WTC11 (cell line): ENCODE measurements around the gene GFRA1. TPM values are rescaled to one million over a fixed set of nuclear protein-coding genes. Genes with fewer than 3 reads are reported as not detected.

ENCODE experiments used
- ATAC-seq: fragments of 200-7000 bp; cut with Tn5 transposase; 2 replicates; pipeline ENCODE4 v1.10.0; 2021; ENCODE audit warnings: mild to moderate bottlenecking, moderate library complexity
- CTCF ChIA-PET: fragments of 300-600 bp; sonication (Branson Sonifier 250); formaldehyde crosslinking; loops from one replicate; lab custom pipeline; 2021; ENCODE audit warnings: antibody characterized with exemption; lab: Charles Lee
- POLR2A ChIA-PET: fragments of 350-600 bp; sonication (Branson Sonifier 250); formaldehyde crosslinking; loops from one replicate; lab custom pipeline; 2021; ENCODE audit warnings: antibody characterized with exemption; lab: Charles Lee
- DNase-seq: peaks from one replicate; pipeline ENCODE4 v3.0.0; 2021; ENCODE audit warnings: low spot score
- H3K27ac Mint-ChIP-seq: 2 replicates; pipeline ENCODE4 v1.8.0; 2021; ENCODE audit warnings: mixed read lengths
- H3K27me3 Mint-ChIP-seq: 2 replicates; pipeline ENCODE4 v1.8.0; 2021; ENCODE audit warnings: low read depth, mild to moderate bottlenecking, moderate library complexity, mixed read lengths
- H3K36me3 Mint-ChIP-seq: 2 replicates; pipeline ENCODE4 v1.8.0; 2021; ENCODE audit warnings: mixed read lengths
- H3K4me1 Mint-ChIP-seq: 2 replicates; pipeline ENCODE4 v1.8.0; 2022; ENCODE audit warnings: mixed read lengths
- H3K4me3 Mint-ChIP-seq: 2 replicates; pipeline ENCODE4 v1.8.0; 2021; ENCODE audit warnings: mild to moderate bottlenecking, moderate library complexity, mixed read lengths
- H3K9me3 Mint-ChIP-seq: 2 replicates; pipeline ENCODE4 v1.8.0; 2021; ENCODE audit warnings: mixed read lengths
- GABPB1 ChIP-seq: sonication (generic); formaldehyde crosslinking; IDR thresholded peaks from 2 replicates; pipeline ENCODE4 v1.8.1; 2023; ENCODE audit warnings: mild to moderate bottlenecking, missing genetic modification reagents
- GRHL2 ChIP-seq: fragments of 250-450 bp; sonication (Bioruptor Pico); IDR thresholded peaks from 2 replicates; pipeline ENCODE4 v1.8.0; 2022; ENCODE audit warnings: mild to moderate bottlenecking, moderate library complexity; ENCODE audit not compliant: insufficient replicate concordance, severe bottlenecking
- GTF2I ChIP-seq: fragments of 250-450 bp; sonication (Bioruptor Pico); conservative IDR thresholded peaks from 2 replicates; pipeline ENCODE4 v1.4.0; 2021; ENCODE audit warnings: mild to moderate bottlenecking
- JUN ChIP-seq: sonication (generic); formaldehyde crosslinking; IDR thresholded peaks from 2 replicates; pipeline ENCODE4 v1.8.0; 2023; ENCODE audit warnings: mild to moderate bottlenecking, missing genetic modification reagents
- NR3C1 ChIP-seq: sonication (generic); formaldehyde crosslinking; conservative IDR thresholded peaks from 2 replicates; pipeline ENCODE4 v1.8.1; 2023; ENCODE audit warnings: low read depth, mild to moderate bottlenecking, missing genetic modification reagents
- OVOL2 ChIP-seq: fragments of 250-450 bp; sonication (Bioruptor Pico); IDR thresholded peaks from 2 replicates; pipeline ENCODE4 v1.9.0; 2021; ENCODE audit warnings: mild to moderate bottlenecking, borderline replicate concordance
- RORB ChIP-seq: fragments of 250-450 bp; sonication (Bioruptor Pico); IDR thresholded peaks from 2 replicates; pipeline ENCODE4 v1.9.0; 2021; ENCODE audit warnings: mild to moderate bottlenecking
- SOX15 ChIP-seq: fragments of 250-450 bp; sonication (Bioruptor Pico); IDR thresholded peaks from 2 replicates; pipeline ENCODE4 v1.9.0; 2021; ENCODE audit warnings: mild to moderate bottlenecking
- TP53 ChIP-seq: sonication (generic); formaldehyde crosslinking; IDR thresholded peaks from 2 replicates; pipeline ENCODE4 v1.8.1; 2023; ENCODE audit warnings: mild to moderate bottlenecking, missing genetic modification reagents
- ZNF121 ChIP-seq: sonication (generic); formaldehyde crosslinking; IDR thresholded peaks from 2 replicates; pipeline ENCODE4 v1.8.0; 2023; ENCODE audit warnings: missing genetic modification reagents
- ZNF138 ChIP-seq: sonication (generic); formaldehyde crosslinking; conservative IDR thresholded peaks from 2 replicates; pipeline ENCODE4 v1.8.1; 2022; ENCODE audit warnings: mild to moderate bottlenecking, moderate library complexity, missing genetic modification reagents
- total RNA-seq: library from RNA; stranded (reverse); gene quantifications from 3 replicates; pipeline ENCODE4 v1.2.3, GENCODE V29; 2021
- TF ChIP-seq, protein P1 (sequence below): sonication (generic); formaldehyde crosslinking; IDR thresholded peaks from 2 replicates; pipeline ENCODE4 v1.8.1; 2022; ENCODE audit warnings: low read depth, missing genetic modification reagents, borderline replicate concordance
- TF ChIP-seq, protein P2 (sequence below): sonication (generic); formaldehyde crosslinking; IDR thresholded peaks from 2 replicates; pipeline ENCODE4 v1.8.1; 2023; ENCODE audit warnings: mild to moderate bottlenecking, missing genetic modification reagents, borderline replicate concordance
- TF ChIP-seq, protein P3 (sequence below): fragments of 250-450 bp; sonication (Bioruptor Pico); IDR thresholded peaks from 2 replicates; pipeline ENCODE4 v1.9.0; 2021; ENCODE audit warnings: mild to moderate bottlenecking, borderline replicate concordance
- TF ChIP-seq, protein P4 (sequence below): sonication (generic); formaldehyde crosslinking; IDR thresholded peaks from 2 replicates; pipeline ENCODE4 v1.8.1; 2023; ENCODE audit warnings: mild to moderate bottlenecking, missing genetic modification reagents
- TF ChIP-seq, protein P5 (sequence below): sonication (generic); formaldehyde crosslinking; IDR thresholded peaks from 2 replicates; pipeline ENCODE4 v1.8.1; 2022; ENCODE audit warnings: missing genetic modification reagents, borderline replicate concordance
- TF ChIP-seq, protein P6 (sequence below): sonication (generic); formaldehyde crosslinking; IDR thresholded peaks from 2 replicates; pipeline ENCODE4 v1.8.1; 2023; ENCODE audit warnings: mild to moderate bottlenecking, missing genetic modification reagents
- TF ChIP-seq, protein P7 (sequence below): sonication (generic); formaldehyde crosslinking; IDR thresholded peaks from 2 replicates; pipeline ENCODE4 v1.8.1; 2022; ENCODE audit warnings: low read depth, mild to moderate bottlenecking, moderate library complexity, missing genetic modification reagents, borderline replicate concordance

GFRA1 gene
- total RNA-seq, 1 experiment from 2014 or later: 4.4 TPM

DNA sequence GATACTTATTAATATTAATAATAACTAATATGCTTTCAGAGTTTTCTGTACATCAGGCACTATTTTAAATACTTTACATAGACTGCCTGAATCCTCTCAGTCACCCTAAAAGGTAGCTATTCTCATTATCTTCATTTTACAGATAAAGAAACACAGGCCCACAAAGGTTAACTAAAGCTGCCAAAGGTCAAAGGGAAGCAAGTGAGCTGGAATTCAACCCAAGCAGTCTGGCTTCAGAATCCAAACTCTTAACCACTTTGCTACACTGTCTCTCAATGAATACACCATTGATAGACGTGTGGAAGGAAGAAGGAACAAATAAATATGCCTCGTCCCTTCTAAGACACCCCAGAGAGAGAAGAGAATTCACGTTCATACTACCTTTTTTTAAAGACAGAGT lies 52.0 kb downstream of the GFRA1 start (continued):
- TF ChIP-seq, protein P1, sequence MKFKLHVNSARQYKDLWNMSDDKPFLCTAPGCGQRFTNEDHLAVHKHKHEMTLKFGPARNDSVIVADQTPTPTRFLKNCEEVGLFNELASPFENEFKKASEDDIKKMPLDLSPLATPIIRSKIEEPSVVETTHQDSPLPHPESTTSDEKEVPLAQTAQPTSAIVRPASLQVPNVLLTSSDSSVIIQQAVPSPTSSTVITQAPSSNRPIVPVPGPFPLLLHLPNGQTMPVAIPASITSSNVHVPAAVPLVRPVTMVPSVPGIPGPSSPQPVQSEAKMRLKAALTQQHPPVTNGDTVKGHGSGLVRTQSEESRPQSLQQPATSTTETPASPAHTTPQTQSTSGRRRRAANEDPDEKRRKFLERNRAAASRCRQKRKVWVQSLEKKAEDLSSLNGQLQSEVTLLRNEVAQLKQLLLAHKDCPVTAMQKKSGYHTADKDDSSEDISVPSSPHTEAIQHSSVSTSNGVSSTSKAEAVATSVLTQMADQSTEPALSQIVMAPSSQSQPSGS (CRISPR knock-in tag): no peak
- no peak for TF ChIP-seq OVOL2 (CRISPR knock-in tag)

DNA sequence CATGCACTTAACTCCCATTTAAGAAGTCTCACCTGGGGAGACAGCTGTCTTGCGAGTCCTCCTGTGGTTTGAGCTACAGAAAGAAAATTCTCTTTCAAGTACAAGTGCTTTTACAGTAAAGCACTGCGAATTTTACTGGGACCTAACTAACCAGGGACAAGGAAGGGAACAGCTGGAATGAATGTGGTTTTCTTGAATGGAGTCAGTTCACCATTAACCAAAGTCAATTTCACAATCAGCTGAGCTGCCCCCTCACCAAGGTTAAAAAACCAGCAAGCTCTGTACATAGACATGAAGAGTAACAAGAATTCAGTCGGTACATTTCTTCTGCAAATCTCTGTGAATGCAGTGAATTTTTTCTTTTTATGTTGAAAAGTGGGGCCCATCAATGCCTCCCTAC lies 56.3 kb downstream of the GFRA1 start:
- H3K27ac Mint-ChIP-seq: no peak overlapping the region
- no peaks in the 10 kb centered on the region for H3K36me3 Mint-ChIP-seq
- no peaks in the 10 kb centered on the region for H3K9me3 Mint-ChIP-seq
- no peaks in the 10 kb centered on the region for H3K4me1 Mint-ChIP-seq
- TF ChIP-seq ZNF121 (no peak), TP53 (CRISPR knock-in tag) (no peak), ZNF138 (no peak), NR3C1 (CRISPR knock-in tag) (no peak), GRHL2 (CRISPR knock-in tag) (no peak), SOX15 (no peak), GABPB1 (no peak), RORB (no peak)
- TF ChIP-seq, protein P2, sequence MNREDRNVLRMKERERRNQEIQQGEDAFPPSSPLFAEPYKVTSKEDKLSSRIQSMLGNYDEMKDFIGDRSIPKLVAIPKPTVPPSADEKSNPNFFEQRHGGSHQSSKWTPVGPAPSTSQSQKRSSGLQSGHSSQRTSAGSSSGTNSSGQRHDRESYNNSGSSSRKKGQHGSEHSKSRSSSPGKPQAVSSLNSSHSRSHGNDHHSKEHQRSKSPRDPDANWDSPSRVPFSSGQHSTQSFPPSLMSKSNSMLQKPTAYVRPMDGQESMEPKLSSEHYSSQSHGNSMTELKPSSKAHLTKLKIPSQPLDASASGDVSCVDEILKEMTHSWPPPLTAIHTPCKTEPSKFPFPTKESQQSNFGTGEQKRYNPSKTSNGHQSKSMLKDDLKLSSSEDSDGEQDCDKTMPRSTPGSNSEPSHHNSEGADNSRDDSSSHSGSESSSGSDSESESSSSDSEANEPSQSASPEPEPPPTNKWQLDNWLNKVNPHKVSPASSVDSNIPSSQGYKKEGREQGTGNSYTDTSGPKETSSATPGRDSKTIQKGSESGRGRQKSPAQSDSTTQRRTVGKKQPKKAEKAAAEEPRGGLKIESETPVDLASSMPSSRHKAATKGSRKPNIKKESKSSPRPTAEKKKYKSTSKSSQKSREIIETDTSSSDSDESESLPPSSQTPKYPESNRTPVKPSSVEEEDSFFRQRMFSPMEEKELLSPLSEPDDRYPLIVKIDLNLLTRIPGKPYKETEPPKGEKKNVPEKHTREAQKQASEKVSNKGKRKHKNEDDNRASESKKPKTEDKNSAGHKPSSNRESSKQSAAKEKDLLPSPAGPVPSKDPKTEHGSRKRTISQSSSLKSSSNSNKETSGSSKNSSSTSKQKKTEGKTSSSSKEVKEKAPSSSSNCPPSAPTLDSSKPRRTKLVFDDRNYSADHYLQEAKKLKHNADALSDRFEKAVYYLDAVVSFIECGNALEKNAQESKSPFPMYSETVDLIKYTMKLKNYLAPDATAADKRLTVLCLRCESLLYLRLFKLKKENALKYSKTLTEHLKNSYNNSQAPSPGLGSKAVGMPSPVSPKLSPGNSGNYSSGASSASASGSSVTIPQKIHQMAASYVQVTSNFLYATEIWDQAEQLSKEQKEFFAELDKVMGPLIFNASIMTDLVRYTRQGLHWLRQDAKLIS (CRISPR knock-in tag): no peak
- TF ChIP-seq, protein P3, sequence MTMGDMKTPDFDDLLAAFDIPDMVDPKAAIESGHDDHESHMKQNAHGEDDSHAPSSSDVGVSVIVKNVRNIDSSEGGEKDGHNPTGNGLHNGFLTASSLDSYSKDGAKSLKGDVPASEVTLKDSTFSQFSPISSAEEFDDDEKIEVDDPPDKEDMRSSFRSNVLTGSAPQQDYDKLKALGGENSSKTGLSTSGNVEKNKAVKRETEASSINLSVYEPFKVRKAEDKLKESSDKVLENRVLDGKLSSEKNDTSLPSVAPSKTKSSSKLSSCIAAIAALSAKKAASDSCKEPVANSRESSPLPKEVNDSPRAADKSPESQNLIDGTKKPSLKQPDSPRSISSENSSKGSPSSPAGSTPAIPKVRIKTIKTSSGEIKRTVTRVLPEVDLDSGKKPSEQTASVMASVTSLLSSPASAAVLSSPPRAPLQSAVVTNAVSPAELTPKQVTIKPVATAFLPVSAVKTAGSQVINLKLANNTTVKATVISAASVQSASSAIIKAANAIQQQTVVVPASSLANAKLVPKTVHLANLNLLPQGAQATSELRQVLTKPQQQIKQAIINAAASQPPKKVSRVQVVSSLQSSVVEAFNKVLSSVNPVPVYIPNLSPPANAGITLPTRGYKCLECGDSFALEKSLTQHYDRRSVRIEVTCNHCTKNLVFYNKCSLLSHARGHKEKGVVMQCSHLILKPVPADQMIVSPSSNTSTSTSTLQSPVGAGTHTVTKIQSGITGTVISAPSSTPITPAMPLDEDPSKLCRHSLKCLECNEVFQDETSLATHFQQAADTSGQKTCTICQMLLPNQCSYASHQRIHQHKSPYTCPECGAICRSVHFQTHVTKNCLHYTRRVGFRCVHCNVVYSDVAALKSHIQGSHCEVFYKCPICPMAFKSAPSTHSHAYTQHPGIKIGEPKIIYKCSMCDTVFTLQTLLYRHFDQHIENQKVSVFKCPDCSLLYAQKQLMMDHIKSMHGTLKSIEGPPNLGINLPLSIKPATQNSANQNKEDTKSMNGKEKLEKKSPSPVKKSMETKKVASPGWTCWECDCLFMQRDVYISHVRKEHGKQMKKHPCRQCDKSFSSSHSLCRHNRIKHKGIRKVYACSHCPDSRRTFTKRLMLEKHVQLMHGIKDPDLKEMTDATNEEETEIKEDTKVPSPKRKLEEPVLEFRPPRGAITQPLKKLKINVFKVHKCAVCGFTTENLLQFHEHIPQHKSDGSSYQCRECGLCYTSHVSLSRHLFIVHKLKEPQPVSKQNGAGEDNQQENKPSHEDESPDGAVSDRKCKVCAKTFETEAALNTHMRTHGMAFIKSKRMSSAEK (CRISPR knock-in tag): no peak
- TF ChIP-seq, protein P4, sequence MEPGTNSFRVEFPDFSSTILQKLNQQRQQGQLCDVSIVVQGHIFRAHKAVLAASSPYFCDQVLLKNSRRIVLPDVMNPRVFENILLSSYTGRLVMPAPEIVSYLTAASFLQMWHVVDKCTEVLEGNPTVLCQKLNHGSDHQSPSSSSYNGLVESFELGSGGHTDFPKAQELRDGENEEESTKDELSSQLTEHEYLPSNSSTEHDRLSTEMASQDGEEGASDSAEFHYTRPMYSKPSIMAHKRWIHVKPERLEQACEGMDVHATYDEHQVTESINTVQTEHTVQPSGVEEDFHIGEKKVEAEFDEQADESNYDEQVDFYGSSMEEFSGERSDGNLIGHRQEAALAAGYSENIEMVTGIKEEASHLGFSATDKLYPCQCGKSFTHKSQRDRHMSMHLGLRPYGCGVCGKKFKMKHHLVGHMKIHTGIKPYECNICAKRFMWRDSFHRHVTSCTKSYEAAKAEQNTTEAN (CRISPR knock-in tag): no peak
- TF ChIP-seq, all 79 proteins: peak for 0
- no peak overlapping the region for H3K4me3 Mint-ChIP-seq
- H3K27me3 Mint-ChIP-seq: no peaks in the 10 kb centered on the region
- DNase-seq (no peak), ATAC-seq (no peak)
- ChIA-PET POLR2A (no interaction called here), CTCF (no interaction called here)

DNA sequence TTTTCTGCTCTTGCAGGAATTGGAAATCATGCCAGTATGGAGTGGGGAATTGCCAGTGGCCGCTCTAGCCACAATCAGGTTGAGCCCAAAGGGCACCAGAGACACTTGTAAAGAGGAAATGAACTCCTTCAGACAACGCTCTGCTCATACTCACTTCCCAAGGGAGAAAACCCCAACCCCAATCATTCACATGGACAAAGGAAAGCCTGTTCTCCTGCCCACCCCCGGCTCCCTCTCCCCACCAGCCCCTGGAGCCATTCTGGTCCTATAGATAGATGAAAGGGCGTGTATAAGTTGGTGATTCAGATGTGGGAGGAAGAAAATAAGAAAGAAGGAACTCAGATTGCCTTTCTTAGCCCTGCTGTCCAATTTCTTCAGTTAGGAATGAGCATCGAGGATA lies 57.4 kb downstream of the GFRA1 start:
- ATAC-seq: no peak
- ChIA-PET POLR2A (no interaction called here), CTCF (no interaction called here)
- no peaks in the 10 kb centered on the region for H3K27me3 Mint-ChIP-seq
- no peaks in the 10 kb centered on the region for H3K9me3 Mint-ChIP-seq
- no peaks in the 10 kb centered on the region for H3K4me1 Mint-ChIP-seq
- no peaks in the 10 kb centered on the region for H3K36me3 Mint-ChIP-seq
- no peak for DNase-seq
- H3K27ac Mint-ChIP-seq: no peak overlapping the region
- no peak overlapping the region for H3K4me3 Mint-ChIP-seq
- TF ChIP-seq NR3C1 (CRISPR knock-in tag) (no peak), JUN (no peak), TP53 (CRISPR knock-in tag) (no peak), GTF2I (CRISPR knock-in tag) (no peak)
- TF ChIP-seq, protein P5, sequence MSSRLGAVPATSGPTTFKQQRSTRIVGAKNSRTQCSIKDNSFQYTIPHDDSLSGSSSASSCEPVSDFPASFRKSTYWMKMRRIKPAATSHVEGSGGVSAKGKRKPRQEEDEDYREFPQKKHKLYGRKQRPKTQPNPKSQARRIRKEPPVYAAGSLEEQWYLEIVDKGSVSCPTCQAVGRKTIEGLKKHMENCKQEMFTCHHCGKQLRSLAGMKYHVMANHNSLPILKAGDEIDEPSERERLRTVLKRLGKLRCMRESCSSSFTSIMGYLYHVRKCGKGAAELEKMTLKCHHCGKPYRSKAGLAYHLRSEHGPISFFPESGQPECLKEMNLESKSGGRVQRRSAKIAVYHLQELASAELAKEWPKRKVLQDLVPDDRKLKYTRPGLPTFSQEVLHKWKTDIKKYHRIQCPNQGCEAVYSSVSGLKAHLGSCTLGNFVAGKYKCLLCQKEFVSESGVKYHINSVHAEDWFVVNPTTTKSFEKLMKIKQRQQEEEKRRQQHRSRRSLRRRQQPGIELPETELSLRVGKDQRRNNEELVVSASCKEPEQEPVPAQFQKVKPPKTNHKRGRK (CRISPR knock-in tag): no peak
- TF ChIP-seq, protein P6, sequence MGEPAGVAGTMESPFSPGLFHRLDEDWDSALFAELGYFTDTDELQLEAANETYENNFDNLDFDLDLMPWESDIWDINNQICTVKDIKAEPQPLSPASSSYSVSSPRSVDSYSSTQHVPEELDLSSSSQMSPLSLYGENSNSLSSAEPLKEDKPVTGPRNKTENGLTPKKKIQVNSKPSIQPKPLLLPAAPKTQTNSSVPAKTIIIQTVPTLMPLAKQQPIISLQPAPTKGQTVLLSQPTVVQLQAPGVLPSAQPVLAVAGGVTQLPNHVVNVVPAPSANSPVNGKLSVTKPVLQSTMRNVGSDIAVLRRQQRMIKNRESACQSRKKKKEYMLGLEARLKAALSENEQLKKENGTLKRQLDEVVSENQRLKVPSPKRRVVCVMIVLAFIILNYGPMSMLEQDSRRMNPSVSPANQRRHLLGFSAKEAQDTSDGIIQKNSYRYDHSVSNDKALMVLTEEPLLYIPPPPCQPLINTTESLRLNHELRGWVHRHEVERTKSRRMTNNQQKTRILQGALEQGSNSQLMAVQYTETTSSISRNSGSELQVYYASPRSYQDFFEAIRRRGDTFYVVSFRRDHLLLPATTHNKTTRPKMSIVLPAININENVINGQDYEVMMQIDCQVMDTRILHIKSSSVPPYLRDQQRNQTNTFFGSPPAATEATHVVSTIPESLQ: no peak
- TF ChIP-seq, protein P7, sequence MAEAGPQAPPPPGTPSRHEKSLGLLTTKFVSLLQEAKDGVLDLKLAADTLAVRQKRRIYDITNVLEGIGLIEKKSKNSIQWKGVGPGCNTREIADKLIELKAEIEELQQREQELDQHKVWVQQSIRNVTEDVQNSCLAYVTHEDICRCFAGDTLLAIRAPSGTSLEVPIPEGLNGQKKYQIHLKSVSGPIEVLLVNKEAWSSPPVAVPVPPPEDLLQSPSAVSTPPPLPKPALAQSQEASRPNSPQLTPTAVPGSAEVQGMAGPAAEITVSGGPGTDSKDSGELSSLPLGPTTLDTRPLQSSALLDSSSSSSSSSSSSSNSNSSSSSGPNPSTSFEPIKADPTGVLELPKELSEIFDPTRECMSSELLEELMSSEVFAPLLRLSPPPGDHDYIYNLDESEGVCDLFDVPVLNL: no peak
